ENCODE results near the gene CDC42EP2.
A peak's percentile ranks its signal among the peaks of the same experiment; 100 is the strongest.

Gene CDC42EP2

DNA sequence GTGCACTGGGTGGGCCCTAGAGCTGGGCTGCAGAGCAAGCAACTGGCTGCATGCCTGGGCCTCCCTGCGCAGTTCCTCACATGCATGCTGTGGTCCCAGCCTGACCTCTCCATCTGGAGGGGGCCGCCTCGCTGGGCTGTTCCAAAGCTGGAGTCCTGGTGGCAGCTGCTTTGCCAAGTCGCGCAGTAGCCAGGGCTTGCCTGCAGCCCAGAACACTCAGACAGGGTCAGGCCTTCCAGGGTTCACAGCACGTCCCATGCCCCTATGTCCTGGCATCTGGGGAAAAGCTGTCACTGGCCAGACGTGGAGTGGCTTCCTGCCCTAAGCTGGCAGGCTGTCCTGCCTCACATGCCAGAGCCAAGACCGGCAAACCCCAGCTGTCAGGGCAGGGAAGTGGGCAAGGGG is 16.5 kb upstream of the CDC42EP2 start:
- no peak for DNase-seq

DNA sequence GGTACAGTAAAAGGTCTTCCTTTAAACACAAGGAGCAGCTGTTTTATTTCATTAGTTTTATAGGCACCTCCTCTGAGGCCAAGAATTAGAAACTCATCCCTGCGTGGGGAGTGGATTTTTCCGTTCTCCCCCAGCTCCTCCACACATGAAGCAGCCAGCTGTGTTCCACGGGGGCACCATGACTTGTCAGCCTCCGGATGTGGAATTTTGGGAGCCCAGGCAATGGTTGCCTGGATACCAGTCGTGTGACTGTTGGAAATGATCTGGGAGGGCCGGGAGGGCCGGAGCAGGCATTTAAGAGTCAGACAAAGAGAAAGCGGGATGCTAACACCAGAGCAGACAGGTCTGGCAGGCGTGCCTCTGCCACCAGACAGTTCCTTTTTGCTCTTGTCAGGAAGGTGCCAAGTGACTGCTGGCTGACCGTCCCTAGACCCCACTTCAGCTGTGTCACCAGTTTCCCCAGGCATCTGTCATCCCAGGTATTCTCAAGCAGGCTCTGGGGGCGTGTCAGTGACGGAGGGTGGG is 15.9 kb upstream of the CDC42EP2 start:
- no peak for DNase-seq

DNA sequence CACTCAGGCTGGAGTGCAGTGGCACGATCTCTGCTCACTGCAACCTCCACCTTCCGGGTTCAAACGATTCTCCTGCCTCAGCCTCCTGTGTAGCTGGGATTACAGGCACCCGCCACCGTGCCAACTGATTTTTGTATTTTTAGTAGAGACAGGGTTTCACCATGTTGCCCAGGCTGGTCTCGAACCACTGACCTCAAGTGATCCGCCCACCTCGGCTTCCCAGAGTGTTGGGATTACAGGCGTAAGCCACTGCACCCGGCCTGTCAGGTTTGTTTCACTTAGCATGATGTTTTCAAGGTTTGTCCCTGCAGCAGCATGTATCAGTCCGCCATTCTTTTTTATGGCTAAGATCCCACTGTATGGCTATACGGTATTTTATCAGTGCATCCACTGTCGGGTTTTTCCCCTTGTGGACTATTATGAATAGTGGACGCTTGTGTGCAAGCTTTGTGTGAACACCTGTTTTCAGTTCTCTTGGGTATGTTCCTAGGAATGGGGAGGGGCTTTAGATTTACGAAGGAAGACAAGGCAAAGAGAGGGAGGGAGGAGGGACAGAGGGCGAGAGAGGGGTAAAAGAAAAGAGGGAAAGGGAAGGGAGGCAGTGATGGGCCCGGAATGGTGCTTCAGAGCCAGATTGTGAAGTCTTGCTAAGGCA is 13.9 kb upstream of the CDC42EP2 start:
- DNase-seq: no peak

DNA sequence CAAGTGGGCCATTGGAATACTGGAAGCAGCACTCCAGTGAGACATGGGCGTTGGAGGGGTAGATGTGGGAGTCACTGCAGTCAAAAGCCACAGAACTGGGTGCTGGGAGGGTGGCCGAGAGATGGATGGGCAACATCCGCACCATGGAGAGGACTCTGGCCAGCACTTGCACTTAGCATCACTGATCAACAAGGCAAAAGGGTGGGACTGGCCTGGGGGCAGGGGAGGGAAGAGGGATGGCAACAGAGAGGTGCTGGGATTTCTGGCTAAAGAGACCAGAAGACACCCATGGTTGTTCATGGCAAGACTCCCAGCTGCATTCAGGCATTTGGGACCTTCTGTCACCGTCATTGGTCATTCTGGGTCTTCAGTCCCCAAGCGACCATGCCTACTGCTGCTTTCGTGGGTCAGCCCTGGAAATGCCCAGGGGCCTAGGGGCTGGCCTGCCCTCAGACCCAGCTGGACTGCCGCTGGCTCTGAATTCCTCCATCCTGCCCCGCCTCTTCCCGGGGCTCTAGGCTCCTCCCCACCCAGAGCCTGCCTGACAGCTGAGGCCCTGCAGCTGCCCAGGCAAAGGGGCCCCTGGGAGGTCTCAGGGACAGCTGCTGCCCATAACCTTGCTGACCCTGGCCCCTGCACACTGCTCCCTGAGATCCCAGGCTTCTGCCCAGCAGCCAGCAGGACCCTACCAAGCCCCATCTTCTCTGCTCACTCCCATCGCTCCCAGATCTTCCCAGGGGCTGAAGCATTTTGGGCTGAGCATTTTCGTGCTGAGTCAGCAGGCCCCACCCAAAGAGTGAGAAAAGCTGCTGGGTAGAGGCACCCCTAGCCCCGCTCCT is 13.0 kb upstream of the CDC42EP2 start:
- DNase-seq: no peak

DNA sequence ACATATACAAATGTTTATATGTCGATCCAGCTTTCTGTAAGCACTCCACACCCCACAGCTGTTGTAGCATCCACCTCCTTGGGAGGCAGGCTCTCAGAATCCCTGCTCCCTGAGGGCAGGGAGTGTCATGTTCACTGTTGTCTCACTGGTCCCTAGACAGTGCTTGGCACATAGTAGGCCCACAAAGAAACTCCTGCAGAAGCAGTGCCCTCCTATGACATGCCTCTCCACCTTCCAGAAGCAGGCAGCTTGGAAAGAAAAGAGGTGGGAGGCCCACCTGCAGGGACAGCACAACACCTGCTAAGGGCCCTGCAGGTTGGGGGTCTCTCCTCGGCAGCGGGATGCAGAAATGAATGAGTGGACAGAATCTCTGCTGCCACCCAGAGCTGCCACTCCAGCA is 11.1 kb upstream of the CDC42EP2 start:
- DNase-seq: no peak

GRCh38 chr11:65304110-65304509 is 10.6 kb upstream of the CDC42EP2 start:
- no peak for DNase-seq

GRCh38 chr11:65304613-65305012 is 10.1 kb upstream of the CDC42EP2 start:
- DNase-seq: no peak

DNA sequence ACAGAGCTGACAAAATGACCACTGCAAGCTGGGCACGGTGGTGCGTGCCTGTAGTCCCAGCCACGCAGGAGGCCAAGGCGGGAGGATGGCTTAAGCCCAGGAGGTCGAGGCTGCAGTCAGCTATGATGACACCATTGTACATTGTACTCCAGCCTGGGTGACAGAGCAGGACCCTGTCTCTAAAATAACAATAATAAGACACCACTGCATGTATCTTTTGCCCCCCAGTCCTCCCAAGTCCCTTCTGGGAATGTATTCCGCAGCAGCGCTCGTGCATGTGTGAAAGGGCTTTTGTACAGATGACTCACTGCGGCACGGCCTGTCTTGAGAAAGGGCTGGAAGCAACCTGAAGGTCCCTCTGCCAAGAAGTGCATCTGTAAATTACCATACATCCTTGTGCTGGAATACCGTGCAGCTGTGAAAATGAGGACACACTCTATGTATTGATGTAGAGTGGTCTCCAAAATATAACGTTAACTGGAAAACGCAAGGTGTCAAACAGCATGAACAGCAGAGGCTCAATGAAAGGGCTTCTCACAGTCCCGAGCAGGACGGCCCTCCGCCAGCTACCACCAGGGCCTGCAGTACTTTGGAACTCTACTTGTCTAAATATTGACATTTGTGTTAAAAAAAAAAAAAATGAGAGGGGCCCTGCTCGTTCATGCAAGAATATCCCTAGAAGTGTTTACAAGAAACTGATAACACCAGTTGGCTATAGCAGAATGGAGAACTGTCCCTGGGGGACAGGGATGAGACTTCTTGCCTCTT is 9.0 kb upstream of the CDC42EP2 start:
- no peak for DNase-seq

GRCh38 chr11:65307298-65308229 is 7.1 kb upstream of the CDC42EP2 start:
- no peak for DNase-seq

DNA sequence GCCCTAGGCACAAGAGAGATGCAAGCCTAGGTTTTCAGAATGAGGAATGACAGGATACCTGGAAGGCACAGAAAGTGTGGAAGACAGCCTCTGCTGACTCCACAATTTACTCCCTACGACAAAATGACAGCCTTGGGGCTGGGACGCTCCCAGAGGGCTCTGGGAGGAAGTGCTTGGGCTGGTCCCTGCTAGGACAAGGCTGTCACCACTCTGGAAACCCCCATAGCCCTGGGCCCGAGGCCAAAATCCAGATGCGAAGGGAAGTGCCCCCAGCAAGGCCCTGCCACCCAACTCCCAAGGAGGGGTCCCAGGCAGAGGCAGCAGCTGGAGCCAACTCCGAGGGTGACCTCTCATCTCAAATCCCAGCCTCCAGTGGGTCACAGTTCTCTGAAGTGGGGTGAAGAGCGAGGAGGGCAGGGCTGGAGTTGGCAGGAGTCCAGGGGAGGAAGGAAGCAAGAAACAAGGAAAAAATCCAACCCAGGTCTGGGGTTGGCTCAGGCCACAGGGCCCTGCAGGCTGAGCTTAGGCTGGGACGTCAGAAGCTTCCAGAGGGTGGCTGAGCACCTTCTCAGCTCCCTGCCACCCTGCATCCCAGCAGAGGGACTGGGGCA is 6.3 kb upstream of the CDC42EP2 start:
- DNase-seq: no peak

DNA sequence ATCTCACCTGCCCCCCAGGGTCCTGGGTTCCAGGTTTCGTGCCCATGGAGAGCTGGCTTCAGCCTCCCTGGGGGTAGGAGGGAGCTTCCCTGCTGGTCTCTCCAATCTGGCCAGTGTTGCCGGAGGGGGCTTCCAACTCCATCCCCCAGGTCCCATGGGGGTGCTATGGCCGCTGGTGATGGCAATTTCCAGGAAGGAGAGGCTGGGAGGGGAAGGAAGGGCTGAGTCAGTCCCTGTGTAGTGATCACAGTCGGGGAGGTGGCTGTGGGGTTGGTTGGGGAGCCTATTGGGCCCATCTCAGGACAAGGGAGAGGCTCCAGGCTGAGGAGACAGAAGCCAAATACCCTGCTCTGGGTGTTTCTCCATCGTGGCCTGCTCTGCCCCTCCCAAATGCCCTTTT is 5.7 kb upstream of the CDC42EP2 start:
- DNase-seq: no peak

GRCh38 chr11:65310215-65310614 is 4.5 kb upstream of the CDC42EP2 start:
- DNase-seq: no peak

GRCh38 chr11:65310736-65311135 is 3.9 kb upstream of the CDC42EP2 start:
- no peak for DNase-seq

DNA sequence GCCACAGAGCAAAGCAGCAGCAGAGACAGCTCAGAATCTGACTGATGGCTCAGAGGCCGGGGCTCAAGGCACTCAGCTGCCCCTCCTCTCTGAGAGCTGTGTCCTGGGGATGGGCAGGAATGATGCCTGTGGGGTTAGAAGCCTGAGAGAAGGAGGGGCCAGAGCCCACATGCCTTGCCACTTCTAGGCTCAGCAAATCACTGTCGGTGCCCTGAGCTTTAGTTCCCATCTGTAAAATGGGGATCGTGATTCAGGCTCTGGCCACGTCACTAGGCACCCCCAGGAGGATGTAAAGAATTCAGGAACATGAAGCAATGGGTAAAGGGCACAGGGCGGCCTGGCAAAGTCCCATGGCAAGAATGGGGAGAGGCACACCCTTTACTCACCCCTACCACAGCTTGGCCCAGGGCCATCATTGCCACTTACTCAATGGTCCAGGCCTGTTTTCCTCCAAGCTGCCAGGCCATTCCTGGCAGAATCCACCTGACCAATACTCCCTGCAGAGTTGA is 3.4 kb upstream of the CDC42EP2 start:
- DNase-seq: no peak

DNA sequence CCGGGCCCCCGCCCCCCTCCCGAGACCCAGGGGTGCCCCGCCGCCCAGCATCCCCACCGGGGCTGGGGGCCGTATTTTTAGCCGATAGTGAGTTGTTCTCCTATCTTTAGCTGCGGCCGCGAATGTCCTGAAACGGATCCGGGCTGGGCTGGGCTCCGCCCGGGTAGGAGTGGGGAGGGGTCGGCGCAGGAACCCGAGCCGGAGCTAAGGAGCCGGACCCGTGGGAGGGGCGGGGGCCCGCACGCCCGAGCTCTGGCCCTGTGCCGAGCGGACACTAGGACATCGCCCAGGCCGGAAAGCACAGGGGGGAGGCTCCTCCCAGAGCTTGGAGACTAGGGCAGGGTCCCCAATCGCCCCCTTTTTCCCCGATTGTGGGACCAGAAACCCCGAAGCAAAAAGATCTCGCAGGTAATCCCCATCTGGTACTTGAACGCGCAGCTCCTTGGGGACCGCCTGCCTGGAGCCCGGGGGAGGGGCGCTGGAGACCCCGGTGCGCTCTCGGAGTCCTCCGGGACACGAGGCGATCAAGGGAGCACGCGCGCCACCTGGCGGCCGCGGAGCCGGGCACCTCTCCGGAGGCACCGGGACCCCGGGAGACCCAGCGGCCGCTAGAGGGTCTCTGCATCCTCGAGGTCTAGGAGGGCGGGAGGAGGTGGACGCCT is 669 bp downstream of the CDC42EP2 start:
- peak; percentile 18 for DNase-seq

DNA sequence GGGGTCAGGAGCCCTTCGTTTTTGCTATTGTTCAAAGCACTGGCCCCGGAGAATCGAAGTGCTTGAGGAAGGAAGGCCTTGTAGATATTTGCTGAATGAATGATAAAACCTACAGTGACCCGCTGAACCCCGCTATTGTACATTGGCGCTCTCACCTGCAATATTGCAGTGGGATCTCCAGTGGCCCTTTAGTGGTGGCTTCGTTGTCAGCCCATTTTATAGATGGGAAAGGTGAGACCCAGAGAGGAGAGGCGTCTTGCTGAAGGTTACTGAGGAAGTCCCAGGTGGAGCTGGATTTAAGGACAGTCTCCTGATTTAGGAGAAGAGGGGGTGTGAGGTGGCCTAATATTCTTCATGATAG is 1.2 kb downstream of the CDC42EP2 start:
- DNase-seq: no peak

- DNase-seq: no peak
These were observed 1.8 kb downstream of the CDC42EP2 start for GRCh38 chr11:65316227-65317024.

- DNase-seq: no peak
These were observed 2.5 kb downstream of the CDC42EP2 start for GRCh38 chr11:65317025-65317786.

DNA sequence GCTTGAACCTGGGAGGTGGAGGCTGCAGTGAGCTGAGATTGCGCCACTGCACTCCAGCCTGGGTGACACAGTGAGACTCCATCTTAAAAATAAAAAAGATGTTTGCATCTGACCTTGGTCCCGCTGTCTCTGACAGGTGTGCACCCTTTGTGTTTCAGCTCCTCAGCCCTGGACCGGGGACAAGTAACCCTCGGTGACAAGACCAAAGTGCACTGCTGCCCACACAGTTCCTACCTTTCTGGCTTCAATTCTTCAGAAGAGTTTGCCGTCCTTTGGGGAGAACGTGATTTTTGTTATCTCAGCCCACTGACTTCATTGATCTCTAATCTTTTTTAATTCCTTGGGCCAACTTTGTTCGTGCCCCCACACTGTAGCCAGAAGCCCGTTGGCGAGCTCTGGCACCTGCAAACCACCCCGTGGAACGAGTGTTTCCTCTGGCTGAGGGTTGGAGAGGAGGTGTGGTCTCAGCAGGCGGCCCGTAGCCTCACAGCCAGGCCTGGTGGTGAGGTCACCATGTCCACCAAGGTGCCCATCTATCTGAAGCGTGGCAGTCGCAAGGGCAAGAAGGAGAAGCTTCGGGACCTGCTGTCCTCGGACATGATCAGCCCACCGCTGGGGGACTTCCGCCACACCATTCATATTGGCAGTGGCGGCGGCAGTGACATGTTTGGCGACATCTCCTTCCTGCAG is 5.9 kb downstream of the CDC42EP2 start:
- DNase-seq: no peak
